GM06990 (cell line): ENCODE results near the gene ANXA2R.
A peak's percentile ranks its signal among the peaks of the same experiment; 100 is the strongest.

Experiments used
- DNase-seq: peaks from one replicate; pipeline ENCODE4 v3.0.0-alpha.2; 2011; ENCODE audit not compliant: insufficient read length; ENCODE audit errors: extremely low read depth
- H3K27me3 ChIP-seq: replicated peaks from 2 replicates; pipeline ENCODE4 v1.6.0; 2011; ENCODE audit warnings: low read length; ENCODE audit not compliant: control insufficient read depth, insufficient read depth
- H3K36me3 ChIP-seq: 2 replicates; pipeline ENCODE4 v1.5.1; 2011; ENCODE audit warnings: low read length; ENCODE audit not compliant: control insufficient read depth, insufficient read depth
- H3K4me3 ChIP-seq: replicated peaks from 2 replicates; pipeline ENCODE4 v1.5.1; 2011; ENCODE audit warnings: low read depth, mild to moderate bottlenecking, control low read depth, low read length
- TF ChIP-seq, protein P1 (sequence below): IDR thresholded peaks from 2 replicates; pipeline ENCODE4 v1.5.1; 2011; ENCODE audit warnings: low read length, control low read depth, mild to moderate bottlenecking, inconsistent platforms; ENCODE audit not compliant: insufficient read depth, poor library complexity, severe bottlenecking

Gene ANXA2R

DNA sequence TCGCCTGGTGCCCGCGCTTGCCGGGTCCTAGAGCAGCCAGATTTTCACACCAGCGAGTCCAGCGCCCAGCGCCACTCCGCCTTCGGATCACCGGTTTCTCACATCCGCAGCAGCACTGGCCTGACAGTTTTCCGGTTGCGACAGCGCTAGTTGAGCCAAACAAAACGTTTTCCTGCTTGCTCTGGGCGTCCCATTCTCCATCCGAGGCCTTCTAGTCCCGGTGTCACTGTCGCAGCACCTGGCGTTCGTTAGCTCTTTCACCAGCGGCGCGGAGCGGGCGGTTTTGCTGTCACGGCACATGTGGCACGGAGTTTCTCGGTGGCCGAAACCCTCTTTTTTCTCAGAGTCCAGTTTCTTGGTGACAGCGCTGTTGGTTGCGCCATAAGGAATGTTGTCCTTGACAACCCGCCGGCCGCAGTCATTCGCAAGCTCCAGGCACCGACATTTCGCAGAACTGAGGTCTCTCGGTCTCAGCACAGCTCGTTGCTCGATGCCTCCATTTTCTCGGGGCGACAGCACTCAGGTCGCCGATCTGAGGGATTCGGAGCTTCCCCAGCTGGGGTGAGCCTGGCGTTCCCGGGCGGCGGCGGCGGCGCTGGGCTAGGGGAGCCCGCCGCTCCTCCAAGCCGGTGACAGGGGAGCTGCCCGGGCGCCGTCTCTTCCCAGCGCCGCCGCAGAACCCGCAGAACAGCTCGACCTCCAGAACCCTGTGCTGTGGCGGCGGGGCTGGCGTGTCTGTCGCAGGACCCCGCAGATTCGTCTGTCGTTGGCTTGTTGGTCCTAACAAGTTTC lies 47.8 kb downstream of the ANXA2R start:
- TF ChIP-seq, protein P1, sequence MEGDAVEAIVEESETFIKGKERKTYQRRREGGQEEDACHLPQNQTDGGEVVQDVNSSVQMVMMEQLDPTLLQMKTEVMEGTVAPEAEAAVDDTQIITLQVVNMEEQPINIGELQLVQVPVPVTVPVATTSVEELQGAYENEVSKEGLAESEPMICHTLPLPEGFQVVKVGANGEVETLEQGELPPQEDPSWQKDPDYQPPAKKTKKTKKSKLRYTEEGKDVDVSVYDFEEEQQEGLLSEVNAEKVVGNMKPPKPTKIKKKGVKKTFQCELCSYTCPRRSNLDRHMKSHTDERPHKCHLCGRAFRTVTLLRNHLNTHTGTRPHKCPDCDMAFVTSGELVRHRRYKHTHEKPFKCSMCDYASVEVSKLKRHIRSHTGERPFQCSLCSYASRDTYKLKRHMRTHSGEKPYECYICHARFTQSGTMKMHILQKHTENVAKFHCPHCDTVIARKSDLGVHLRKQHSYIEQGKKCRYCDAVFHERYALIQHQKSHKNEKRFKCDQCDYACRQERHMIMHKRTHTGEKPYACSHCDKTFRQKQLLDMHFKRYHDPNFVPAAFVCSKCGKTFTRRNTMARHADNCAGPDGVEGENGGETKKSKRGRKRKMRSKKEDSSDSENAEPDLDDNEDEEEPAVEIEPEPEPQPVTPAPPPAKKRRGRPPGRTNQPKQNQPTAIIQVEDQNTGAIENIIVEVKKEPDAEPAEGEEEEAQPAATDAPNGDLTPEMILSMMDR, result no peak
- Histone ChIP-seq H3K36me3 (no peaks in the 10 kb centered on the region), H3K27me3 (no peaks in the 10 kb centered on the region), H3K4me3 (peak overlapping the region; percentile 77)
- DNase-seq, result peak; percentile 88

DNA sequence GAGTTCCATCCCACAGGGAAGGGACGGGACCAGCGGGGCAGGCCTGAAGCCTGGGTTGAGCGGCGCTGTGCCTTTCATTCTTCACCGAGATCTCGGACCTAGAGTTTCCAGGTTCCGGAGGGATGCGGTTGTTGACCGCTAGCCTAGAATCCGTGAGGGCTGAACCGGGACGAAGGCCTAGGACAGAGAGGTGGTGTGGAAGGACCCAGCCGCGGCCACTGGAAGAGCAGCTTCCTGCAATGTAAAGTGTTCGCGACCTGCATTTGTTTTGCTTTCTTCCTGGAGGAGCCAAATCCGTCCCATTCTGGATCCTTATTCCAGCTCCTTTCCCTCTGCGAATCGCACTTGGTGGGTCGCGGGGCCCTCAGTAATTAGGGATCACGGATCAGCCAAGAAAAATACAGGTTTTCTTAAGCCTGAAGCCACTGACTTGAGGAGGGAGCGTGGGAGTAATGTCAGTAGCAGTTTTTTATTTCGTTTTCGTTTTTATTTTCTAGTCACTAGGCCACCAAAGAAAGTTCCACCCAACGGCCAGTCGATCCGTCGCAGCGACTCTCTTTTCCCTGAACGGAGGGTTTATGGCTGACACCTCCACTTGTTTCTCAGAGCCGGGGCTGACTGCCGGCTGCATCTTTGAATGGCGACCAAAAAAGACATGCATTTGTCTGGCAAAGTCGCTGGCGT lies 48.6 kb downstream of the ANXA2R start:
- peak overlapping the region; percentile 77 for H3K4me3 ChIP-seq
- no peaks in the 10 kb centered on the region for H3K36me3 ChIP-seq
- no peaks in the 10 kb centered on the region for H3K27me3 ChIP-seq
- TF ChIP-seq, protein P1, result no peak
- DNase-seq, result peak; percentile 54

DNA sequence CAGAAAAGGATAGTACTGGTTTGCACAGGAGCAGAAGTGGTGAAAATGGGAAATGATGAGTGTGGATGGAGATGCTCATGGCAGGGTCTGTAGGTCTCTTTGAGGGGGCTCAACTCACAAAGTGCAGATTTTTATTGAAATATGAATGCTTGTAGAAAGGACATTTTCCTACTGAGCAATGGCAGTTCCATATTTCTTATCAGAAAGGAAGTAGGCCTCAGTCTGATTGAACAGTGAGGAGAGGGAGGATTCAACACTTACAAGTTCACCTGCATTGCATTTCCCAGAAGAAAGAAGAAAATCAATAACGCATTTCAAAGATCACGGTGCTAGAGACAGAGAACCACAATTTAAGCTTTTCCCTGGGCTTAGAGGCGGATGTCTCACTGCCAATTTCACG lies 49.2 kb downstream of the ANXA2R start:
- Histone ChIP-seq H3K36me3 (no peaks in the 10 kb centered on the region), H3K27me3 (no peaks in the 10 kb centered on the region), H3K4me3 (peak overlapping the region; percentile 77)
- TF ChIP-seq, protein P1, result no peak
- DNase-seq, result no peak
